ENCODE results near the gene CAMLG.
"Not testable (repeated sequence)": the region's sequence is repeated elsewhere in the genome, so short reads cannot be mapped to it uniquely, and the experiment has no call there.

The CAMLG gene

DNA sequence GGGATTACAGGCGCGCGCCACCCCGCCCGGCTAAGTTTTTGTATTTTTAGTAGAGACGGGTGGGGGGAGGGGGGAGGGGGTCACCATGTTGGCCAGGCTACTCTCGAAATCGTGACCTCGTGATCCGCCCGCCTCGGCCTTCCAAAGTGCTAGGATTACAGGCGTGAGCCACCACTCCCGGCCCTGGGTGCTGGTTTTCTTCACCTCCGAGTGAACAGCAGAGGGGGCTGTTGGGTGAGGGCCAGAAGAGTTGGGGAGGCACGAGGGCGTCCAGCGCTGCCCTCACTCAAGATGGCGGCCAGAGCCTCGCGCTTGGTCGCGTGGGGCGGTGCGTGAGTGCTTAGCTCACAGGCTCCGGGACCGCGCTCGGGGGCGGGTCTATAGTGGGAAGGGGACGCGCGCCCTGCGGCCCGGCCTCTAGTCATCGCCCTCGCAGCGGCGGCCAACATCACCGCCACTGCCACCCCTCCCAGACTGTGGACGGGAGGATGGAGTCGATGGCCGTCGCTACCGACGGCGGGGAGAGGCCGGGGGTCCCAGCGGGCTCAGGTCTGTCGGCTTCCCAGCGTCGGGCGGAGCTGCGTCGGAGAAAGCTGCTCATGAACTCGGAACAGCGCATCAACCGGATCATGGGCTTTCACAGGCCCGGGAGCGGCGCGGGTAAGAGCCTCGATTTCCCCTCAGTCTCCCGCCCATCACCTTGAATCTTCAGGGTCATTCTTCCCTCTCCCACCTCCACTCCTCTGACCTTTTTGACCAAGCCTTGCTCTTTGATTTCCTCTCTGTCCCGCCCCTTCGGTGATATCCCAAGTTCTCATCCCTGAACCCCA lies at the start of gene CAMLG:
Gene CAMLG, plus strand, starts transcription at position 416 of the 830 bp plus-strand sequence. Its CDS starts 73 bp downstream, at position 489.
- H3K4me3 ChIP-seq (ENCODE audit: low read depth, low read length), result peak within 1 kb of the TSS; percentile 86

DNA sequence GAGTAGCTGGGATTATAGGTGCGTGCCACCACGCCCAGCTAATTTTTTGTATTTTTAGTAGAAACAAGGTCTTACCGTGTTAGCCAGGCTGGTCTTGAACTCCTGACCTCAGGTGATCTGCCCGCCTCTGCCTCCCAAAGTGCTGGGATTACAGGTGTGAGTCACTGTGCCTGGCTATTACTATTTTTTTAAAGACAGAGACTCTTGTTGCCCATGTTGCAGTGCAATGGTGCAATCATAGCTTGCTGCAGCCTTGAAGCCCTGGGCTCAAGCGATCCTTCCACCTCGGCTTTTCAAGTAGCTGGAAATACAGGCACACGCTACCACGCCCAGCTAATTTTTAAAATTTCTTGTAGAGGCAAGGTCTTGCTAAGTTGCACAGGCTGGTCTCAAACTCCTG lies 48.2 kb upstream of the CAMLG start:
- not testable (repeated sequence) for H3K4me3 ChIP-seq (ENCODE audit: low read depth, low read length)

DNA sequence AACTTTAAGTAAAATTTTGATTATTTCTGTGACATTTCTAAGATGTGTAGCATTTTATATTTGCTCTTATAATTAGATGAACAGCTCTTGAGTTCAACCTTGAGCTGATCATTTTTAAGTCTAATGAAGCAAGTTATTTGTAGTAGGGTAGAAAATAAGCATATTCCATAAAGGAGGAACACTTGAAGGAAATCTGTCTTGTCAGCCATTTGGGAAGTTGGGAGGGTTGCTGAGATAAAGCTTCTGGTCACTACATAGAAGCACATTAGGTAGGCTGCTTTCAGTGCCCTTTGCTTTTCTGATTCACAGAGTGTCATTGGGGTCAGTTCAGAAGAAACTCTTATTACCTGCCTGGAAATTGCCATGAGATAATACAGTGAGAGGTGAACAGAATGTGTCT lies 45.6 kb upstream of the CAMLG start:
- H3K4me3 ChIP-seq (ENCODE audit: low read depth, low read length), result no peak overlapping the region

DNA sequence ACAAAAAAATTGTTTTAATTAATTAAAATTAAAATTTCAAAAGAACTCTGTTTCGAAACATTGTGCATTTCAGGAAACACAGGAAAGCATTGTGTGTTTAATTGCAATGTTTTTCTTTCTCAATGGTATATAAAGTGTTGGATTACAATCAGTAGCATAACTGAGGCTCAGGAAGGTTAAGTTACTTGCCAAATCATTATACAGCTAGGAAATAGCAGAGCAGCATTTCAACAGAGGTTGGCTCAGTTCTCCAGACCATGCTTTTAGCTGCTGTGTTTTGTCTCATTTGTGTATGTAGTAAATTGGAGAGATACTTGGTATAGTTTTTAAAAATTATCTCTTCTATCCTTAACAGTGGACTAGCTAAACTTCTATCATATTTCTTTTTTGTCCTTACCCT lies 30.0 kb upstream of the CAMLG start:
- no peak overlapping the region for H3K4me3 ChIP-seq (ENCODE audit: low read depth, low read length)

DNA sequence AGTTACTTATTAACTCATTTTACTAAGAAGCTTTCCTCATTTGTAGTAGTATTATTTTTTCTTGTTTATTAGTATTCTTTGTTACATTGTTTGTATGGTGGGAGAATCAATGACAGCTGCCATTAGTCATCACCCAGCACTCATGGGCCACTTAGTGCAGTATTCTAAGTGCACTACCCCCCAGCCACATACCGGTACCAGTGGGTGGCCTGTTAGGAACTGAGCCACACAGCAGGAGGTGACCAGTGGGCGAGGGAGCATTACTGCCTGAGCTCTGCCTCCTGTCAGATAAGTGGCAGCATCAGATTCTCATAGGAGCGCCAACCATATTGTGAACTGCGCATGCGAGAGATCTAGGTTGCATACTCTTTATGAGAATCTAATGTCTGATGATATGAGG lies 24.2 kb upstream of the CAMLG start:
- no peak overlapping the region for H3K4me3 ChIP-seq (ENCODE audit: low read depth, low read length)

DNA sequence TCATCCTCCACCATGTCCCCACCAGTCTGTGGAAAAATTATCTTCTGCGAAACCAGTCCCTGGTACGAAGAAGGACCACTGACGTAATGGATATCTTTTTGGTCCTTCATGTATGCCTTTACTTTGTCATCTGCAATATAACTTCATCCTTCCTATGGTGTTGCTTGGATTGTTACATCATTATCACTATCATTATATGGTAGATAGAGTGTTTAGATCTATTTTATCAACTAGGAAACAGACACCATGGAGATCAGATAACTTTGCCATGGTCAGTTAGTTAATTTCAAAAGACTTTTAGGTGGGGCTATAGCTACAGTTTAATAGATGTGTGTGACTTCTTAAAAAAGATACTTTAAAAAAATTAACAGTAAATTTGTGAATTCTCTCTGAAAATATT lies 23.8 kb upstream of the CAMLG start:
- H3K4me3 ChIP-seq (ENCODE audit: low read depth, low read length), result no peak overlapping the region

DNA sequence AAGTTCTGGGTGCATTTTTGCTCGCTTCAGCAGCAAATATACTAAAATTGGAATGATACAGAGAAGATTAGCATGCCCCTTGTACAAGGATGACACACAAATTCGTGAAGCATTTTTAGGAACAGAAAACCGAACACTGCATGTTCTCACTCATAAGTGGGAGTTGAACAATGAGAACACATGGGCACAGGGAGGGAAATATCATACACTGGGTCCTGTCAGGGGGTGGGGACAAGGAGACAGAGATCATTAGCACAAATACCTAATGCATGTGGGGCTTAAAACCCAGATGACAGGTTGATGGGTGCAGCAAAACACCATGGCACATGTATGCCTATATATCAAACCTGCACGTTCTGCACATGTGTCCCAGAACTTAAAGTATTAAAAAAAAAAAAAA lies 22.9 kb upstream of the CAMLG start:
- not testable (repeated sequence) for H3K4me3 ChIP-seq (ENCODE audit: low read depth, low read length)

DNA sequence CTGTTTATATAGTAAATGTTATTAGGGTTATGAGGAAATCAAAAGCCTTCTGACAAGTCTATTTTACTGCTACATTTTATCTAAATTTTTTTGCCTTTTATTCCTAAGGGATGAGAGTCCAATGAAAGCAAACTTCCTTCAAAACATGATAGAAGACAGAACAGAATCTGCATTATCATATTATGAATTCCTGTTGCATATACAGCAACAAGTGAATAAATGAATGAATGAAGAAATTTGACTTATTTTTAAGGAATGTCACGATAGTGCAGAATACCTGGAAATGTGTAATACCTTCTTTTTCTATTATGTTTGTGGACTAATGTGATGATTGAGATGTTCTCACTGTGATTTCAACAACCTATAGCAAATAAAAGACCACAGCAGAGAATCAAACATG lies 13.5 kb upstream of the CAMLG start:
- H3K4me3 ChIP-seq (ENCODE audit: low read depth, low read length), result no peak overlapping the region

DNA sequence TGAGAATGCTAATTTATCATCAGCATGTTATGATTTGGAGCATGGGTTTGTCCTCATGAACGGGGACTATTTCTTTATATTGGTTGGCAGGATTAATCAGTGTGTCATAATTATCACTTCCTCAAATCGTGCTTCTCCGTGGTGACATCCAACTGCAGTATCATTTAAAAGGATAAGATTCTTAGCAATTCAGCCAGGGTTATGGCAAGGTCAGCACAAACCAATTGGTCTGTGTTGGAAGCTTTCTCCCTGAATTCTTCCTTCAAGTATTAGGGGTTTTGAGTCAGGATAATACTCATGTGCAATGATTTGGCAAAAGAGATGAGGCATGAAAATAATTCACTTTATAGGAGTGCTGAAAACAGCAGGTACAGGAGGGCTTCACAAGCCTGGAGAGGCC lies 5.5 kb upstream of the CAMLG start:
- no peak overlapping the region for H3K4me3 ChIP-seq (ENCODE audit: low read depth, low read length)

DNA sequence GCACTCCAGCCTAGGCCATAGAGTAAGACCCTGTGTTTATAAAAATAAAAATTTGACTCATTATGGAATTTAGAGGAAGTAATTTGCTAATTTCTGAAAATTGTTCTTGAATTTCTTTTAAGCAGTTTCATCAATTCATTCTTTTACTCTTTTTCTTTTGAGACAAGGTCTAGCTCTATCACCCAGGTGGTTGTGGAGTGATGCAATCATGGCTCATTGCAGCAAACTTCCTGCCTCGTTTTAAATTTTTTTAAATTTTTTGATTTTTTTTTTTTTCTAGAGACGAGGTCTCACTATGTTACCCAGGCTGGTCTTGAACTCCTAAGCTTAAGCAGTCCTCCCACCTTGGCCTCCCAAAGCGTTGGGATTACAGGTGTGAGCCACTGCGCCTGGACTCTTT lies 3.1 kb upstream of the CAMLG start:
- H3K4me3 ChIP-seq (ENCODE audit: low read depth, low read length), result no peak overlapping the region

DNA sequence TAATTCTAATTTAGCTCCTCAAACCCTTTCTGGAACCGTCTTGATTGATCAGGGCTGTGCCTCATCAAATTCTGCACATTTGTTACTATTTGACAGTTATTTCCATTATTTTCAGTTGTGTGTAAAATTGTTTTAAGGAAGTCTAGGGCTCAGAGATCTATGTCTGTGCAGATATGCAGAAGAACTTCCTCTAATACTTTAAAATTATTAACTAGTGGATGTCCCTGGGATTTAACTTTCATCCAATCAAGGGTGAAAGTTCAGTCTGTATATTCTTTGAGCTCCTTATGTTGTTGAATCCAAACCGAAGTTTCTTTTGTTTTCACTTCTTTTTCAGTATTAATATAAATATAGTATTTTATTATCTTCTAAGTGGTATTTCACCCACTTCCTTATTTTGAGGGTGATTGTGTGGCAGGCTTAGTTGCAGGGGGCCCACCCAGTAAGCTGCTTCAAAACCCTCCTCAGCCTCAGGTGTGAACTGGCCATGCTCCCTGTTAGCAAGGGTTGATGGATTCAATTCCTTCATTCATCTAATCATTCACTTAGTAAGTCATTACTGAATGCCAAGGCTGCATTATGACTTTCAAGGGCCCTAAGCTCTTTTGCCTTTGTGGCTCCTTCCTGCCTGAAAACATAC lies 2.1 kb upstream of the CAMLG start:
- H3K4me3 ChIP-seq (ENCODE audit: low read depth, low read length), result no peak overlapping the region

DNA sequence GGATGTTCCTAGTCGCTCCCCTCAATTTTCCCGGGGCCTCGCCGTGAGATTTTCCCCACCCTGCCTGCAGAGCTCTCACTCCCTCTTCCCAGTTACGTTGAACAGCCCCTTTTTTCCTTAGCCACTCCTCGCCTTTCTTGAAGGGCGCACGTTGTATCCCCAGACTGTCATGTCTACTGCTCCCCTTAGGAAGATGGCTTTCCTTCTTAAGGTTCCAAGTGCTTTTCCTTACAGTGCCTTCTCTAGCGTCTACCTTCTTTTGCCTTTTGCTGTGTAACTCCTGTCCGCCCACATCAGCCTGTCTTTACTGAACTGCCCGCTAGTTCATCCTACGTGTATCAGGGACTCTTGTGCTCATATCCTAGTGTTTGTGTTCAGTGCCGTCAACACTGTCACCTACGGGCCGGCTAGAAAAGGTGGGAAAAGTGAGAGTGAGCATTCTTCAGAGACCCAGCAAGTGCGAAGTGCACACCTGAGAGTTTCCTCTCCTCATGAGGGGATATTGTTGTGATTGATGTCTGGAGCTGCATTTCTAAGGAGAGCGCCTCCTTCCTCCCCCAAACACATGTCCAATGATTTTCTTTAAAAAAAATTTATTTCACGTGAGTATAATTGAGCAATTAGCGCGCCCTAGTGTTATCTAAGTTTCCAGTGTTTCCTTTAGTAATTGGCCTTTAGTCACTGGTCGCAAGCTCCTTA lies 764 bp downstream of the CAMLG start:
- peak overlapping the region; percentile 86 for H3K4me3 ChIP-seq (ENCODE audit: low read depth, low read length)

DNA sequence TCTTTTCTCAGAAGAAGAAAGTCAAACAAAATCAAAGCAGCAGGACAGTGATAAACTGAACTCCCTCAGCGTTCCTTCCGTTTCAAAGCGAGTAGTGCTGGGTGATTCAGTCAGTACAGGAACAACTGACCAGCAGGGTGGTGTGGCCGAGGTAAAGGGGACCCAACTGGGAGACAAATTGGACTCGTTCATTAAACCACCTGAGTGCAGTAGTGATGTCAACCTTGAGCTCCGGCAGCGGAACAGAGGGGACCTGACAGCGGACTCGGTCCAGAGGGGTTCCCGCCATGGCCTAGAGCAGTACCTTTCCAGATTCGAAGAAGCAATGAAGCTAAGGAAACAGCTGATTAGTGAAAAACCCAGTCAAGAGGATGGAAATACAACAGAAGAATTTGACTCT lies 2.7 kb downstream of the CAMLG start:
- H3K4me3 ChIP-seq (ENCODE audit: low read depth, low read length), result no peak overlapping the region

DNA sequence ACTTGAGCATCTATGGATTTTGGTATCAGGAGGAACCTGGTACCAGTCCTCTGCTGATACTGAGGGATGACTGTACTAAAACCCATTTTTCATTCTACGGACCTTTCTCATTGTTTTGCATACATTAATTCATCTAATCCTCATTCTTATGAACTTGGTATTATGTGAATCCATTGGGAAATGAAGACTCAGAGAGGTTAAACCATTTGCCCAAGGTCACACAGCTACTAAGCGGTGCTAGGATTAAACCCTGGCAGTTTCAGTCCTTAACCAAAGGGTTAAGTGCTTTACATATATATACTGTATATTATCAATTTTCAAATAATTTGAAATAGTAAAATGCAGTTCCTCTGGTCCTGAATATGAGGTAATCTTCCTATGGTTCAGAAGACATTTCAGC lies 3.8 kb downstream of the CAMLG start:
- no peak overlapping the region for H3K4me3 ChIP-seq (ENCODE audit: low read depth, low read length)

DNA sequence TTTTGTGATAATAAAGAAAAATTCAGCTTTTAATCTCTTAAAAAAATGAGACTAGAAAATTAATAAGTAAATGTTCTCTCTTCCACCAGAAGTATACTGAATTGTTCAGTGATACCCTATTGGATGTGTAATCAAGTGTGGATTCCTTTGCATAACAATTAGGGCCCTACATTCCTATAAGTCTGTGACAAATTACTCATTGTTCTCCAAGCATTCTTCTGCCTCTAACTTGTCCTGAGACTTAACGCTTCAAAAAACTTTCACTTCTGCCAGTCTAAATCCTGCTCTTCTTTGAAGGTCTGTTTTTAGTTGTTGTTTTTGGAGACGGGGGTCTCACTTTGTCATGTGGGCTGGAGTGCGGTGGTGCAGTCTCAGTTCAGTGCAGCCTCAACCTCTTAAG lies 11.1 kb downstream of the CAMLG start:
- no peak overlapping the region for H3K4me3 ChIP-seq (ENCODE audit: low read depth, low read length)

DNA sequence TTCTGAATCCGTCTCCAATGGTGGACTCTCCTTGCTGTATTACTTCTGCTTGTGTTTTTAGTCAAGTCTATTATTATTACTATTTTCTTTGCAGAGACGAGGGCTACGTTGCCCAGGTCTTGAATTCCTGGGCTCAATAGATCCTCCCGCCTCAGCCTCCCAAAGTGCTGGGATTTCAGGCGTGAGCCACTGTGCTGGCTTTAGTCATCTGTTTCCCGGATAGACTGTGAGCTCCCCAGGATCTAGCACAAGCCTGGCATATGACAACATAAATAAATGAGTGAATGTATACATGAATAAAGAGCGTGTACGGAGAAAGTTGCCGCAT lies 19.8 kb downstream of the CAMLG start:
- H3K4me3 ChIP-seq (ENCODE audit: low read depth, low read length), result peak overlapping the region; percentile 94

DNA sequence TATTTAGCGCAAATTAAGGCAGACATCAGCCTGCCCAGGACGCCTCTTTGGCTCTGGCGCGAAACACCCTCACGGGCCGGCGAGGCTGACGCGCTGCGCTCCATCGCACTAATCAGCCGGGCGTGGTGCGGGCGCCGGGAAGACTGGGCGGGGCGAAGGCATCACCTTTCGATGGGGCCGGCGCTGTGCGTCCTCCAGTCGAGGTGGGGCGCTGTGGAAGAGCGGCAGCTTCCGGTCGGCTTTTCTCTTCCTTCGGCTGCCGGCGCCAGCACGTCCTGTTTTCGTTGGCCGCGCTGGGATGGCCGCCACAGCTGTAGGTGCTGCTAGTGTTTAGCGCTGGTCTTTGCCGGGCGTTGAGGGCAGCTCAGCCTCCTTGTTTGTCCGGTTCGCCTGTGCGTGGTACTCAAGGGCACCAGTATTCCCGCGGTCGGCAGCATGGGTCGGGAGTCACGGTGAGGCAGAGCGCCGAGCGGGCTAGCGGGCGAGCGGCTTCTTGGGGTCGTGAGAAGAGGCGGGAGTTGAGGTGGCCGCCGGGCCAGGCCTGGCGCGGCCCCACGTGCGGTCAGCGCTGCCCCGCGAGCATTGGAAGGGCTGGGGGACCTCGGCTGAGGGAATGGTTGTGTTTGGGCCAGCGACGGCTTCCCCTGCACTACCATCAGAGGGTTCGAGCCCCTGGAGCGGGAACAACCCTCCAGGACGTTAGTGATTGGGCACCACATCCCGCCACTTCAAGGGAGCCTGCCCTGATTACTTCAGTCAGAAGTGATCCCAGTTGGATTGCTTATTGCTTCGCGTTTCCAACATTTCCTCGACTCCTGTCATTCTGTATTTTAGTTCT lies 20.4 kb downstream of the CAMLG start, which contains the start of gene DDX46:
Gene DDX46, plus strand, starts transcription at position 276 of the 838 bp plus-strand sequence. Its CDS starts 160 bp downstream, at position 436.
- H3K4me3 ChIP-seq (ENCODE audit: low read depth, low read length), result peak within 1 kb of the TSS; percentile 94

DNA sequence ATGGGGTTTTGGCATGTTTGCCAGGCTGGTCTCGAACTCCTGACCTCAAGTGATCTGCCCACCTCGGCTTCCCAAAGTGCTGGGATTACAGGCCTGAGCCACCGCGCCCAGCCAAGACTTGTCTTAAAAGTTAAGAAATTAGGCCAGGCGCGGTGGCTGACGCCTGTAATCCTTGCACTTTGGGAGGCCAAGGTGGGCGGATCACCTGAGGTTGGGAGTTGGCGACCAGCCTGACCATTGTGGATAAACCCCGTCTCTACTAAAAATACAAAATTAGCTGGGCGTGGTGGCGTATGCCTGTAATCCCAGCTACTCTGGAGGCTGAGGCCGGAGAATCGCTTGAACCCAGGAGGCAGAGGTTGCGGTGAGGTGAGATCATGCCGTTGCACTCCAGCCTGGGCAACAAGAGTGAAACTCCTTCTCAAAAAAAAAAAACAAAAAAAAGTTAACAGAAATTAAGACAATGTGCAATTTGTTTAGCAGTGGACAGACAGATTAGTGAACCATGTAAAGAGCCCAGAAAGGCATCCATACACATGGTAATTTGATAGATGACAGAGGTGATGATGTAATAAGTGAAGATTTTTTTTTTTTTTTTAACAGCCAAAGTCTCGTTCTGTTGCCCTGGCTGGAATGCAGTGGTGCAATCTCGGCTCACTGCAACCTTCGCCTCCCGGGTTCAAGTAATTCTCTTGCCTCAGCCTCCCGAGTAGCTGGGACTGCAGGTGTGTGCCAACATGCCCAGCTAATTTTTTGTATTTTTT lies 29.4 kb downstream of the CAMLG start:
- H3K4me3 ChIP-seq (ENCODE audit: low read depth, low read length), result not testable (repeated sequence)

DNA sequence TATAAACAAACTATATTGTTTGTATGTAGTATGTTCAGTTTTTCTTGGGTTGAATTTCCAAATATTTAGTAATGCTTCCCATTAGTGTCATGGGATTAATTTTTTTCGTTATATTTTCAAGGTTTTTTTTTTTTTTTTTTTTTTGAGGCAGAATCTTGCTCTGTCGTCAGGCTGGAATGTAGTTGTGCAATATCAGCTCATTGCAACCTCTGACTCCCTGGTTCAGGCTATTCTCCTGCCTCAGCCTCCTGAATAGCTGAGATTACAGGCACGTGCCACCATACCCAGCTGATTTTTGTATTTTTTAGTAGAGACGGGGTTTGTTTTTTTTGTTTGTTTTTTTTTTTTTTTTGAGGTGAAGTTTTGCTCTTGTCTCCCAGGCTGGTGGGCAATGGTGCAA lies 30.9 kb downstream of the CAMLG start:
- no peak overlapping the region for H3K4me3 ChIP-seq (ENCODE audit: low read depth, low read length)

DNA sequence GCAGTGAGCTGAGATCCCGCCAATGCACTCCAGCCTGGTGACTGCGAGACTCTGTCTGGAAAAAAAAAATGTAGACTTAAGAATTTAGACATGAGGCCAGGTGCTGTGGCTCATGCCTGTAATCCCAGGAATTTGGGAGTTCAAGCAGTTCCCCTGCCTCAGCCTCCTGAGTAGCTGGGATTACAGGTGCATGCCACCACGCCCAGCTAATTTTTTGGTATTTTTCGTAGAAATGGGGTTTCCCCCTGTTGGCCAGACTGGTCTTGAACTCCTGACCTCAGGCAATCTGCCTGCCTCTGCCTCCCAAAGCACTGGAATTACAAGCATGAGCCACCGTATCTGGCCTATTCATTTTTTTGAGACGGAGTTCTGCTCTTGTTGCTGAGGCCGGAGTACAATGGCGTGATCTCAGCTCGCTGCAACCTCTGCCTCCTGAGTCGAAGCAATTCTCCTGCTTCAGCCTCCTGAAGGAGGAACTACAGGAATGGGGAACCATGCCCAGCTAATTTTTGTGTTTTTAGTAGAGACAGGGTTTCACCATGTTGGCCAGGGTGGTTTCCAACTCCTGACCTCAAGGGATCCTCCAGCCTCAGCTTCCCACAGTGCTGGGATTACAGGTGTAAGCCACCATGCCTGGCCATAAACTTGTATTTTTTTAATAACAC lies 34.2 kb downstream of the CAMLG start:
- no peak overlapping the region for H3K4me3 ChIP-seq (ENCODE audit: low read depth, low read length)

Data from iPS-11a (cell line).